Activated T-helper 1 cell treated with anti-CD3 and anti-CD28 coated beads, Interleukin-12 subunit alpha, Interleukin-12 subunit beta, Interleukin-2, Interleukin-4 antibody, amounts not matched to agents 30 ng/mL and 10 ng/mL and 1 ng/mL, durations not matched to agents 14 hours and 24 hours and 36 hours (primary cell): ENCODE measurements around the gene EARS2. TPM values are rescaled to one million over a fixed set of nuclear protein-coding genes. Genes with fewer than 3 reads are reported as not detected.

Source experiments
- DNase-seq: peaks from one replicate; pipeline ENCODE4 v3.0.0; 2021; ENCODE audit warnings: low spot score
- H3K27ac Mint-ChIP-seq: one replicate; pipeline ENCODE4 v1.8.0; 2021; ENCODE audit warnings: mild to moderate bottlenecking, mixed read lengths
- H3K27me3 Mint-ChIP-seq: one replicate; pipeline ENCODE4 v1.8.0; 2022; ENCODE audit warnings: mild to moderate bottlenecking, moderate library complexity, mixed read lengths; ENCODE audit not compliant: insufficient read depth
- H3K36me3 Mint-ChIP-seq: one replicate; pipeline ENCODE4 v1.8.0; 2021; ENCODE audit warnings: low read depth, mixed read lengths
- H3K4me1 Mint-ChIP-seq: one replicate; pipeline ENCODE4 v1.8.0; 2021; ENCODE audit warnings: low read depth, mixed read lengths
- H3K4me3 Mint-ChIP-seq: one replicate; pipeline ENCODE4 v1.8.0; 2021; ENCODE audit warnings: mild to moderate bottlenecking, moderate library complexity, mixed read lengths
- H3K9me3 Mint-ChIP-seq: one replicate; pipeline ENCODE4 v1.8.0; 2021; ENCODE audit warnings: mixed read lengths
- intact Hi-C: fragments of 100-400 bp; cut with micrococcal nuclease; formaldehyde crosslinking; loops from one replicate; pipeline ENCODE4 v1.15.1; 2024
- total RNA-seq: library from RNA; stranded (reverse); gene quantifications from 2 replicates; pipeline ENCODE4 v1.2.3, GENCODE V29; 2022

EARS2 gene
- total RNA-seq, 1 donor from 2014 or later = 27.8 TPM

DNA sequence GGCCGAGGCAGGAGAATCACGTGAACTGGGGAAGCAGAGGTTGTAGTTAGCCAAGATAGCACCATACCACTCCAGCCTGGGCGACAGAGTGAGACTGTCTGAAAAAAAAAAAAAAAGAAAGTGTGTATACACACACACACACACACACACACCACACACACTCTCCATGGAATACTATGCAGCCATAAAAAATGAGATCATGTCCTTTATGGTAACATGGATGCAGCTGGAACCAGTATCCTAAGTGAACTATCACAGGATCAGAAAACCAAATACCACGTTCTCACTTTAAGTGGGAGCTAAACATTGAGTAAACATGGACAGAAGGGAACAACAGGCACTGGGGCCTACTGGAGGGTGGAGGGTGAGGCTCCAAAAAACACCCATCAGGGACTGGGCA is 22.2 kb upstream of the EARS2 start:
- Mint-ChIP-seq H3K4me3 (no peak overlapping the region), H3K4me1 (no peaks in the 10 kb centered on the region), H3K27ac (no peak overlapping the region), H3K36me3 (peaks cover 25% of the 10 kb centered on the region), H3K9me3 (no peaks in the 10 kb centered on the region), H3K27me3 (no peaks in the 10 kb centered on the region)
- intact Hi-C loops = no loop called here
- no peak for DNase-seq

DNA sequence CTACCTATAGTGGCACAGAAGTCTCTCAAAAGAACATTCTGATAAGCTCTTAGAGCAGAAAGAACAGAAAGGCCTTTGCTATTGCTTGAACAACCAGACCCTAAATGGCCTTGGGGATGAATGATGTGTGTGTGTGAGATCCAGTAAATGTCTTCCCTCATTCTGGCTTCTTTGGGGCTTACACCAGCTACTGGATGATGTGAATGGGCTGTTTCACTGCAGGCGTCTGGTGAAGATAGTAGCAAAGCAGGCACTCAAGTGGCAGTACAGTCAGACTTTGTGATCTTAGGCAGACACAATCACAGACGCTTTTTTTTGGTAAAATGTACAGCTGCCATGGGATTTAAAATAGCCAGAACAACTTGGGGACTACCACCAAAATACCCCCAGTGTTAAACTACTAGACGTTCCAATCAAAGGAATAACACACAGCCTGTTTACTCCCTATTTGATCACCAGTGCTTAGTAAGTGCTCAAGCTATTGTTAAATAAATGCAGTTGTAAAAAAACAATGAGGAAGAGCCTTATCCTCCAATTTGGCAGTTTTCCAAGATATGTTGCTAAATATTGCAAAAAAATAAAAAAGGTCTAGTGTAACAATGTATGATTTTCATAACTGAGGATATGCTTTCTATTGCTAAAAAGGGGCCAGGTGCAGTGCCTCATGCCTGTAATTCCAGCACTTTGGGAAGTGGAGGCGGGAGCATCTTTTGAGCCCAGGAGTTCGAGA is 21.1 kb upstream of the EARS2 start:
- Mint-ChIP-seq H3K27me3 (no peaks in the 10 kb centered on the region), H3K9me3 (no peaks in the 10 kb centered on the region), H3K27ac (no peak overlapping the region), H3K4me1 (no peaks in the 10 kb centered on the region), H3K36me3 (peaks cover 22% of the 10 kb centered on the region), H3K4me3 (no peak overlapping the region)
- DNase-seq = no peak
- intact Hi-C loops = no loop called here

GRCh38 chr16:23577493-23577892 is 20.3 kb upstream of the EARS2 start:
- H3K27ac Mint-ChIP-seq = no peak overlapping the region
- no peak for DNase-seq
- no peaks in the 10 kb centered on the region for H3K4me1 Mint-ChIP-seq
- no peak overlapping the region for H3K4me3 Mint-ChIP-seq
- H3K36me3 Mint-ChIP-seq = peaks cover 21% of the 10 kb centered on the region
- no peaks in the 10 kb centered on the region for H3K27me3 Mint-ChIP-seq
- intact Hi-C loops = no loop called here
- no peaks in the 10 kb centered on the region for H3K9me3 Mint-ChIP-seq

DNA sequence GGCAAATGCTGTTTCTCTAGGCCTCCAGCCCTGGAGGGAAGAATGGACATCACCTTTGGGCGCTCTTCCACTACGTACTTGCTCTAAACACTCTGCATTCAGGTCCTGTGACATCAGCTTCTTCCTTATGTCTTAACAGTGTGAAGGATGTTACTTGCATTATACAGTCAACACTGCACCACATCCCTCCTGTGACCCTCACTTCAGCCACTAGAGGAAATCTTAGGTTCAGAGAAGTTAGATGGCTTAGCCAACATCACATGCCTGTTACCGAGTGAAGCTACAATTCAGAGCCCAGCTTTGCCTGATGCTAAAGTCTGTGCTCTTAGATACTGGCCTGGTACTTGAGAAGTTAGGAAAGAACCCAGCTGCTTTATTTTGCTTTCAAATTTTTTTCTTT is 18.7 kb upstream of the EARS2 start:
- no peaks in the 10 kb centered on the region for H3K9me3 Mint-ChIP-seq
- no peaks in the 10 kb centered on the region for H3K27me3 Mint-ChIP-seq
- intact Hi-C loops = no loop called here
- DNase-seq = no peak
- no peak overlapping the region for H3K4me3 Mint-ChIP-seq
- peaks cover 20% of the 10 kb centered on the region for H3K36me3 Mint-ChIP-seq
- H3K27ac Mint-ChIP-seq = no peak overlapping the region
- H3K4me1 Mint-ChIP-seq = no peaks in the 10 kb centered on the region

DNA sequence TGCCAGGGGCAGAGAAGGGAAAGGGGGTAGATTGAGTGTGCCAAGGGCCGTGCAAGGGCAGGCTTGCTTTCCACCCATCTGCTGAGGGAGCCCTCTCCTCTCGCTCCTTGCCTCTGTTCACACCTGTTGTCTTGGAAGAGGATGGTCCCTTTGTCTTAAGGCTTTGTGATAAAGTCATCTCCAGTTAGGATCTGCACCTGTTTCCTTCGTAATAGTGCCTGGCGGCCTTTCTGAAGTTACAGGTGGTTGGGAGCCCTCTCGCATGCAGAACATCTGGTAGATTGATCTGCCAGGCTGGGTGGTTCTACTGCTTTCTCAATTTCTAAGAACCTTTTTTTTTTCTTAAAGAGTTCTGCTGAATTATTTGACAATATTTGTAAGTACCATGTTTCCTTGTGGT is 16.7 kb upstream of the EARS2 start:
- no peaks in the 10 kb centered on the region for H3K9me3 Mint-ChIP-seq
- H3K4me3 Mint-ChIP-seq = no peak overlapping the region
- no peaks in the 10 kb centered on the region for H3K4me1 Mint-ChIP-seq
- intact Hi-C loops = no loop called here
- peaks cover 23% of the 10 kb centered on the region for H3K36me3 Mint-ChIP-seq
- no peaks in the 10 kb centered on the region for H3K27me3 Mint-ChIP-seq
- DNase-seq = no peak
- no peak overlapping the region for H3K27ac Mint-ChIP-seq

DNA sequence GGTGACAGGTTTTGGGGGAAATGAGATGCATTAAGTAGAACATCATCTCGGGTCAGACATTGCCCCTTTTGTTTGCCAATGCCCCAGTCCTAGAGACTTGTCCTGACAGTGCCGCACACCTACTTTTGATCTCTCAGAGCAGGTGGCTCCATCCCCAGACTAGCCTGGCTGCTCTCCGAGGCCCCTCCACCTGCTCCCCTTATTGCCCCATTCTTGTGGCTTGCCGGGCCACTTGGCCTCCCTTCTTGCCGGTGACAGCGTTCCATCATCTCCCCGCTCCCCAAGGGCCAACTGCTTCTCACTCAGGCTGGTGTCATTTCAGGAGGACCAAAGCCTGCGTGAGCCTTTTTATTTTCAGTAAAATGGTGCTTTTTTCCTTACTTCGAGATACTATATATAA is 15.2 kb upstream of the EARS2 start:
- DNase-seq = no peak
- Mint-ChIP-seq H3K4me3 (no peak overlapping the region), H3K9me3 (no peaks in the 10 kb centered on the region), H3K4me1 (no peaks in the 10 kb centered on the region), H3K27me3 (no peaks in the 10 kb centered on the region), H3K36me3 (peaks cover 30% of the 10 kb centered on the region), H3K27ac (no peak overlapping the region)
- intact Hi-C loops = no loop called here

DNA sequence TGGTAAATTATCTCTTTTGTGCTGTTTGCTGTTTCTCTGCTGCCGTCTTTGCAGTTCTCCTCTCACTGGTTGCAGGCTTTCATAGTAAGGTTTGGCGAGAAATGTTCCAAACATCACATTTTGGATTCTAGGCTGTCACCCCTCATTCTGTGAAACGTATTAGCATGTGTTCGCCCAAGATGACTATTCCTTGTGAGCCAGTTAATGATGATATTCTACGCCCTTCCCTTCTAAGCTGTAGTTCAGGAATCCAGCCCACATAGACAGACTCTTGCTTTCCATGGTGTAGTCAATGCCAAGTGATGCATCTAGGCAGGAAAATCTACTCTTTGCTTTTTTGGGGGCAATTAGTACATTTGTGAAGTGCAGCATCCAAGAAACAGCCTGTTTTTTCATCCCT is 14.7 kb upstream of the EARS2 start:
- intact Hi-C loops = no loop called here
- no peak for DNase-seq
- no peaks in the 10 kb centered on the region for H3K9me3 Mint-ChIP-seq
- H3K4me3 Mint-ChIP-seq = no peak overlapping the region
- no peaks in the 10 kb centered on the region for H3K4me1 Mint-ChIP-seq
- peaks cover 34% of the 10 kb centered on the region for H3K36me3 Mint-ChIP-seq
- H3K27me3 Mint-ChIP-seq = no peaks in the 10 kb centered on the region
- H3K27ac Mint-ChIP-seq = no peak overlapping the region

DNA sequence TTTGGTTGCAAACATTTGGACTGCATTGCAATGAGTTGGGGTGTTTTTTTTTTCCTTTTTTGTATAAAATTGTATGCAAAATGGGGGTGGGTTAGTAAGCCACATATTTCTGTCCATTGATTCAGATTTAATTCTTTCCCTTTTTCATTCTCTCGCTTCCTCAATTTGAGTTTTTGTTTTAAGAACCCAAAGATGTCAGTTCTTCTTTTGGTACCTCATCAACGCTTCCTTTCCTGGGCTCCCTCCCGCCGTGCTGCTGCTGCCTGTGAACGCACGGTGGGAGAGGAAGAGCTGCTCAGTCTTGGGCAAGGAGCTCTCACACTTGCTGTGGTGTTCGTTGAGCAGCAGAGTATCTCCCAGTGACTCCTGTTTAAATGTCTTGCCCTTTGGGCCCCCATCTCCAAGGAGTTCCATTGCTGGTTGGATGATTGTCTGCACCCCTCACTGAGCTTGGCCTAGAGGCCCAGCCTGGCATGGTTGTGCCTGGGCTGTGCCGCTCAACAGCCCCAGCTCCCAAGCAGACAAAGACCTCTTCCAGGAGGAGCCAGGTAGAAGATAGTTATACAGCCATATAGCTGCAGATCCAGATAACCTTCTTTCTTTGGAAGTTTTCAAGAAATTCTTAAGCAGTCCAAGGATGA is 14.0 kb upstream of the EARS2 start:
- H3K27ac Mint-ChIP-seq = no peak overlapping the region

DNA sequence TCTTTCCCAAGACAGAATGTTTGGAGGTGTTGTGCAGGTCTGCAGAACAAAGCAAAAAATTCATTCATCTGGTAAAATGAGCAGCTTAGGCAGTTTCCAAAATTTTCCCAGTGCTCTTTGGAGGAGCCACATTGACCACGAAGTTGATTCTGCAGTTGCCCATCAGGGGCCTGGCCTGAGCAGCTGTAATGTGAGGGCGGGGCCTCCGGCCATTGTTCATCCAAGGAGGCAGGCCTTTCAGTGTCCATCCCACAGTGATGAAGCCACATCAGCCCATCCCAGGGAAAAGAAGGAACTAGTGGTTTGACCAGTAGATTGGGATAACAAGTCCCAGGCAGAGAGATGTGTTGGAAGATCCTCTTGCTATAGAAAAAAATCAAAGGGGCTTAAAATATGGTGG is 10.5 kb upstream of the EARS2 start:
- no peak overlapping the region for H3K27ac Mint-ChIP-seq
- H3K4me1 Mint-ChIP-seq = no peaks in the 10 kb centered on the region
- no peak for DNase-seq
- intact Hi-C loops = no loop called here
- no peaks in the 10 kb centered on the region for H3K9me3 Mint-ChIP-seq
- H3K27me3 Mint-ChIP-seq = no peaks in the 10 kb centered on the region
- no peak overlapping the region for H3K4me3 Mint-ChIP-seq
- H3K36me3 Mint-ChIP-seq = peaks cover 60% of the 10 kb centered on the region

More for the DNA sequence above, 14.0 kb upstream of the EARS2 start:
- no peaks in the 10 kb centered on the region for H3K4me1 Mint-ChIP-seq
- intact Hi-C loops = no loop called here
- no peak for DNase-seq
- no peaks in the 10 kb centered on the region for H3K27me3 Mint-ChIP-seq
- H3K36me3 Mint-ChIP-seq = peaks cover 37% of the 10 kb centered on the region
- no peaks in the 10 kb centered on the region for H3K9me3 Mint-ChIP-seq
- no peak overlapping the region for H3K4me3 Mint-ChIP-seq

- Mint-ChIP-seq H3K9me3 (no peaks in the 10 kb centered on the region), H3K27me3 (no peaks in the 10 kb centered on the region), H3K36me3 (peaks cover 59% of the 10 kb centered on the region), H3K27ac (no peak overlapping the region), H3K4me1 (no peaks in the 10 kb centered on the region), H3K4me3 (no peak overlapping the region)
- DNase-seq = no peak
- intact Hi-C loops = no loop called here
These were observed 9.6 kb upstream of the EARS2 start for GRCh38 chr16:23566724-23567123.

- H3K27me3 Mint-ChIP-seq = no peaks in the 10 kb centered on the region
- no peaks in the 10 kb centered on the region for H3K9me3 Mint-ChIP-seq
- DNase-seq = no peak
- peaks cover 61% of the 10 kb centered on the region for H3K36me3 Mint-ChIP-seq
- intact Hi-C loops = no loop called here
- H3K4me1 Mint-ChIP-seq = peaks cover 7% of the 10 kb centered on the region
- no peak overlapping the region for H3K27ac Mint-ChIP-seq
- H3K4me3 Mint-ChIP-seq = no peak overlapping the region
These were observed 7.6 kb upstream of the EARS2 start for GRCh38 chr16:23564575-23565363.

DNA sequence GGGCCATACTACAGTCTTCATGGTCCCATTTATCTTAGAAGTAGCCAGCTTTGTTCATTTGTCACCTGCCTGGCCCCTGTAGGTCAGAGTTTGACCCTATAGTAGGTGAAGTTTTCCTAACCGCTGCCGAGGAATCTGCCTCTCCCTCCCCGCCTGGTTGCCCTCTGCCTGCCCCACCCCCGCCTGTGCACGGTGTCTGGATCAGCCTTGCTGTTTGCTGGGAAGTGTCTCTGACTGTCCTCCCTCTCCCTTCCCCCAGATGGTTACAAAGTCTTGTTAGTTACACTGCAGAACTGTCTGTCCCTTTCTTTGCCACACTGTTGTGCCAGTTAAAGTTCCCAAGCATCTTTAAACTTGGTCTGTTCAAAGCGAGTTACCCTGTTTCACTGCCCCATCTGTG is 6.0 kb upstream of the EARS2 start:
- Mint-ChIP-seq H3K4me1 (peaks cover 18% of the 10 kb centered on the region), H3K4me3 (no peak overlapping the region), H3K9me3 (no peaks in the 10 kb centered on the region), H3K27me3 (no peaks in the 10 kb centered on the region), H3K36me3 (peaks cover 58% of the 10 kb centered on the region), H3K27ac (no peak overlapping the region)
- DNase-seq = no peak
- intact Hi-C loops = no loop called here

DNA sequence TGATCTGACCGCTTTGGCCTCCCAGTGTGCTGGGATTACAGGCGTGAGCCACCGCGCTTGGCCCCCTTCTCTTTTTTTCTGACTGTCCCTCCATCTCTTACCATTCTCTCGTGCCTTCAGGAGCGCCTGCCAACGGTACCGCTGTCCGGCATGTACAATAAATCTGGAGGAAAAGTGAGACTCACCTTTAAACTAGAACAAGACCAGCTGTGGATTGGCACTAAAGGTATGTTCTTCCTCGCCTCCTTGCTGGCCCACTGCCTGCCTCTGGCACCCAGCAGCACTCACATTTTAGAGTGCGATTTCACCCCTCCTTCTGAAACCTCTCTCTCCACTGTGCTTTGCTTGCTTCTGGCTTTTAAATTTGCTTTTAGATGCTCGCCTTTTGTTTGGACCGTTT is 5.4 kb upstream of the EARS2 start:
- DNase-seq = no peak
- intact Hi-C loops = no loop called here
- no peak overlapping the region for H3K4me3 Mint-ChIP-seq
- H3K27me3 Mint-ChIP-seq = peaks cover under 1% of the 10 kb centered on the region
- H3K9me3 Mint-ChIP-seq = no peaks in the 10 kb centered on the region
- peaks cover 55% of the 10 kb centered on the region for H3K36me3 Mint-ChIP-seq
- H3K27ac Mint-ChIP-seq = no peak overlapping the region
- H3K4me1 Mint-ChIP-seq = peaks cover 18% of the 10 kb centered on the region
